Right ventricle myocardium inferior (tissue), 1 donor: ENCODE results near the gene AR. TPM values are rescaled to one million over a fixed set of nuclear protein-coding genes. Genes with fewer than 3 reads are reported as not detected.
"Not testable (repeated sequence)": the region's sequence is repeated elsewhere in the genome, so short reads cannot be mapped to it uniquely, and the experiment has no call there.

Experiments
- ATAC-seq: fragments of 200-7000 bp; cut with Tn5 transposase; one replicate; pipeline ENCODE4 v1.9.1; 2020; ENCODE audit warnings: mild to moderate bottlenecking, moderate library complexity
- DNase-seq: peaks from one replicate; pipeline ENCODE4 v3.0.0; 2021; ENCODE audit errors: missing footprints
- intact Hi-C: fragments of 100-400 bp; cut with DNase I; formaldehyde crosslinking; loops from one replicate; pipeline ENCODE4 v1.11.0; 2022
- total RNA-seq: library from RNA; stranded (reverse); fragmentation: NEBNext Ultra II Directional; extraction: Animal tissue kit (Norgen Biotek cat#: 25700); gene quantifications from one replicate; pipeline ENCODE4 v1.2.1, GENCODE V29; 2021
- donor health status: DM: no; HTN: yes; CAD: no; lungs with severe emphysema.

The AR gene
- total RNA-seq, 1 donor from 2014 or later = 23.9 TPM

DNA sequence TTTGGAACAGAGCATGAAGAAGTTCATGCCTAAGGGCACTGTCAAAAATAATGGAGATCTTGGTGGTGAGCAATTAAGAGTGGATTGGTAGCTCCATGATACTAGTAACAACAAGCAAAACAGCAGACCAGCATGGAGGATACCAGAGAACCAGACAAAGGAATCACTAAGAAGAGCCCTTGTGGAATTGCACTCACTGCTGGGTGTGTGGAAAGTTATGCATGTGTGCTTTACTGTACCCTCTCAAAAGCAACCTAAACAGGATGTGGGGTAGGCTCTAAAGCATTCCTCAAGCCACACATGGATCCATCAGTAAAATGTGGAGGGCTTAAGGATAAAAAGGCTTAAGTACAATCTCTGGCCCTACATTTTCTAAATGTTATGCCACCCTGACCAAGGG is 69.5 kb downstream of the AR start:
- no peak for DNase-seq
- intact Hi-C loops = no loop called here
- ATAC-seq = no peak

DNA sequence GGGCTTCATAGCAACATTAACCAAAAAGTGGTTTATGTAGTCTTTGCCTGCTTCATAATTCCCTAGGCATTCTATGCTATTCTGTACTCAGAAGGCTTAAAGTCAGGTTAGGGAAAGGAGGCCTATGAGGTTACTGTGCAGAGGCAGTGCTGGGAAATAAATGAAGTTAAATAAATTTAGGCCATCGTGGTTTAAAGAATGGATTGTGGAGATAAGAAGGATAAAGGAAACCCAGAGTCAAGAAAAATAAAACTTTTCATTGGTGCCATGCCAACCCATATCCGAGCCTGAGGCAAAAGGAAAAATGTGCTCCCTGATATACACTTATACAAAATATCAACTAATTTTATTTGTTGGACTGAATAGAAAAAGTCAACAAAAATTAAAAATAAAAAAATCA is 70.2 kb downstream of the AR start:
- intact Hi-C loops = no loop called here

DNA sequence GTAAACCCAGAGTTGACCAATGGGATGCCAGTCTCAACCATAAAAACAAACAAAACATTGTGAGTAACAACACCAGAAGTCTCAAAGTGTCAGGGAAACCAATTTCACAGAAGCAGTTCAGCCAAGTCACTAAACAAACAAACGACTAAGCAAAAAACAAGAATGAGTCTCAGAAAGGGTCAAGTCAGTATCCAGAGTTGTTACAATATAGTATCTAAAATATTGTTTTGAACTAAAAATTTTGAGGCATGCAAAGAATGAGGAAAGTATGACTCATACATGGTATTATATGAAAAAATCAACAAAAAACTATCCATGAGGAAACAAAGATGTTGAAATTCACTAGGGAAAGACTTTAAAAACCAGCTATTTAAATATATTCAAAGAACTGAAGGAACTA is 70.6 kb downstream of the AR start:
- ATAC-seq = no peak
- no peak for DNase-seq
- intact Hi-C loops = no loop called here

More for the DNA sequence above, 70.2 kb downstream of the AR start:
- no peak for ATAC-seq
- no peak for DNase-seq

DNA sequence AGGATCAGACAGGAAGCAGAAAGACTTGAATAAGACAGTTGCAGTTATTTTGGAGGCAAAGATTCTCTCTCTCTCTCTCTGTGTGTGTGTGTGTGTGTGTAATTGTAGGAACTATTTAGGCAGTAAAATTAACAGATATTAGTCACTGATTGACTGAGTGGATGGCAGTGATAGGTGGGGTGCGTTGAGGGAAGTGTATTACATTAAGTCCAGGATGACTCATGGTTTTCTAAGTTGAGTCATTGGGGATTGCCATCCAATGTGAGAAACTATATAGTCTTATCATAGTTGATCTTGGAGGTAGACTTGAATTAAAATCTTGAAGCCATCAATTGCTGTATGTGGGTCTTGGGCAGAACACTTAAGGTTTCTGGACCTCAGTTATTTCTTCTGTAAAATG is 75.4 kb downstream of the AR start:
- intact Hi-C loops = no loop called here
- no peak for DNase-seq
- ATAC-seq = no peak

- intact Hi-C loops = no loop called here
- ATAC-seq = peak; percentile 48
- no peak for DNase-seq
These were observed 78.3 kb downstream of the AR start for GRCh38 chrX:67622053-67622585.

GRCh38 chrX:67624325-67624724 is 80.5 kb downstream of the AR start:
- intact Hi-C loops = no loop called here
- ATAC-seq = no peak
- DNase-seq = no peak

DNA sequence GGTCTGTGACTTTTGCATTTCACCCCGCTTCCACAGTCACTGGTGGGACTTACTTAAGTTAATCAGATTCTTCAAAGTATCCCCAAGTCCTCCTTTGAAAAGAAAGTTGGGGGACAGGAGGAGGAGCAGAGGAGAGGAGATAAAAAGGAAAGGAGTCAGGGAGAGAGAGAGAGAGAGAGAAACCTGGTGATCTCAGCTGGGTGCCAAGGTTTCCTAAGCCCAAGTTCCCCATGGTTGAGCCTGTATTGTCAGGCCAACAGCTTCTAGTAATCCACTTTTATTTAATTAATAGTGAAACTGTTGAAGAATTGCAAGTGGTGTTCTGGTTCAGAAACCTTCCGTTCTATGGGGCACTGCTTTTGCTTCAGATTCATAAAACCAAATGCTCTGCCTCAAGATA is 91.6 kb downstream of the AR start:
- intact Hi-C loops = no loop called here
- ATAC-seq (no peak), DNase-seq (no peak)

GRCh38 chrX:67636532-67636931 is 92.7 kb downstream of the AR start:
- ATAC-seq (no peak), DNase-seq (no peak)
- intact Hi-C loops = no loop called here

DNA sequence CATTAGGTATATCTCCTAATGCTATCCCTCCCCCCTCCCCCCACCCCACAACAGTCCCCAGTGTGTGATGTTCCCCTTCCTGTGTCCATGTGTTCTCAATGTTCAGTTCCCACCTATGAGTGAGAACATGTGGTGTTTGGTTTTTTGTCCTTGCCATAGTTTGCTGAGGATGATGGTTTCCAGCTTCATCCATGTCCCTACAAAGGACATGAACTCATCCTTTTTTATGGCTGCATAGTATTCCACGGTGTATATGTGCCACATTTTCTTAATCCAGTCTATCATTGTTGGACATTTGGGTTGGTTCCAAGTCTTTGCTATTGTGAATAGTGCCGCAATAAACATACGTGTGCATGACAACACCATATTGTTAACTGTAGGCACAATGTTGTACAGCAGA is 93.5 kb downstream of the AR start:
- DNase-seq, intact Hi-C loops: not testable (repeated sequence)

GRCh38 chrX:67648361-67648760 is 104.5 kb downstream of the AR start:
- intact Hi-C loops = no loop called here
- DNase-seq = no peak
- ATAC-seq = no peak

More for the DNA sequence above, 93.5 kb downstream of the AR start:
- not testable (repeated sequence) for ATAC-seq

GRCh38 chrX:67651437-67652142 is 107.8 kb downstream of the AR start:
- intact Hi-C loops = no loop called here
- DNase-seq (no peak), ATAC-seq (no peak)

DNA sequence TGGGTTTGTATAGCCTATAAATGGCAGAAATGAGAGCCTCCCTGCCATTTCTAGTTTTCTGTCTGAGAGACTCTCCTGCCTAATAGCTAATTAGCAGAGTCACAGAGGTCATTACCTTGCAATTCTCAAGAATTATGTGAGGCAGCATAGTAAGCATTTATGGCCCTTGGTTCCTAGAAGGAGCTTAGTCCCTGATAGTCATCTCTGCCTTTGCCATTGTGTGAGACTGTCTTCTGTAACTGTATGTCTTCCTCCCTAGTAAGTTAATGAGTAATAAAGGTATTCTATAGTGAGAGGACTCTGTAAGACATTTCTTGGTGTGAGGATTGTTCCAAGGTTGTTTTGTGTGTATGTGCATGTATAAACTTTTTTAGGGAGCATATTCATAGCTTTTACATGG is 108.7 kb downstream of the AR start:
- intact Hi-C loops = no loop called here
- DNase-seq = no peak
- ATAC-seq = no peak

- ATAC-seq (no peak), DNase-seq (no peak)
- intact Hi-C loops = no loop called here
These were observed 110.5 kb downstream of the AR start for GRCh38 chrX:67654301-67654700.

DNA sequence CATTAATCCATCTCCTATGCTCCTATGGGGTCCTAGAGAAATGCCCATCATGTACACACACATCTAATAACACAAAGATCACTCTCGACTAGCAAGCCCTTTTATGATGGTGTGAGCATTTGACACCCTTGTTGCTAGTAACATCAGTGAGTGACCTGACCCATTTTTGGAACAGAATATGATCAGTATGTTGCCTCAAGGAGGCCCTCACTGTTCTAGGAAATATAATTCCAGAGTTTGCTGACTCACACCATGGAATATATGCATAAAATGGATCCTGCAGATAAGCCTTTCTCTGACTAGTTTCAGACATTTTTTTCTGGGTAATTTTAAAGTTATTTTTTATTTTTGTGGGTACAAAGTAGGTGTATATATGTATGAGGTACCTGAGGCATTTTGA is 121.8 kb downstream of the AR start:
- intact Hi-C loops = no loop called here
- no peak for ATAC-seq

DNA sequence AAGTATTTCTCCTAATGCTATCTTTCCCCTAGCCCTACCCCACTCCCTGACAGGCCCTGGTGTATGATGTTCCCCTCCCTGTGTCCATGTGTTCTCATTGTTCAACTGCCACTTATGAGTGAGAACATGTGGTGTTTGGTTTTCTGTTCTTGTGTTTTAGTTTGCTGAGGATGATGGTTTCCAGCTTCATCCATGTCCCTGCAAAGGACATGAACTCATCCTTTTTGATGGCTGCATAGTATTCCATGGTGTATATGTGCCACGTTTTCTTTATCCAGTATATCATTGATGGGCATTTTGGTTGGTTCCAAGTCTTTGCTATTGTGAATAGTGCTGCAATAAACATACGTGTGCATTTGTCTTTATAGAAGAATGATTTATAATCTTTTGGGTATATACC is 126.9 kb downstream of the AR start:
- DNase-seq, intact Hi-C loops, ATAC-seq: not testable (repeated sequence)

More for the DNA sequence above, 121.8 kb downstream of the AR start:
- no peak for DNase-seq

GRCh38 chrX:67673741-67674274 is 130.0 kb downstream of the AR start:
- ATAC-seq (no peak), DNase-seq (no peak)
- intact Hi-C loops = no loop called here

- intact Hi-C loops = no loop called here
- no peak for ATAC-seq
- no peak for DNase-seq
These were observed 130.9 kb downstream of the AR start for GRCh38 chrX:67674741-67675140.

DNA sequence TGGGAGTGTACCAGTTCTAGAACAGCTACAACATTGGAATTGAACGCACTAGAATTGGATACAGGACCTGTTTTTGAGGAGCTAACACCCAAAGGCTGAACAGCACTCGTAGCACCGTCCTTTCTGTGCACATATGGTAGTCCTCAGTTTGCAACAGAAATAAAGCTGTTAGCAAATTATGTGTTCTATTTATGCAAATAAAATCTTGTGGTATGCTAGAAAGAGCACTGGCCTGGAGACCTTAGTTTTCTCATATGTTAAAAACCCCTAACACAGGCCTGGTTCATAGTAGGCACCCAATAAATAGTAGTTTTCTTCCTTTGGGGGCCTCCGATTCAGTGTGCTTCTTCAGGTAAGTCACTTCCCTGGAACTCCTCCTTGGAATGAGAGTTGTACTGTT is 140.3 kb downstream of the AR start:
- ATAC-seq (no peak), DNase-seq (no peak)
- intact Hi-C loops = no loop called here

DNA sequence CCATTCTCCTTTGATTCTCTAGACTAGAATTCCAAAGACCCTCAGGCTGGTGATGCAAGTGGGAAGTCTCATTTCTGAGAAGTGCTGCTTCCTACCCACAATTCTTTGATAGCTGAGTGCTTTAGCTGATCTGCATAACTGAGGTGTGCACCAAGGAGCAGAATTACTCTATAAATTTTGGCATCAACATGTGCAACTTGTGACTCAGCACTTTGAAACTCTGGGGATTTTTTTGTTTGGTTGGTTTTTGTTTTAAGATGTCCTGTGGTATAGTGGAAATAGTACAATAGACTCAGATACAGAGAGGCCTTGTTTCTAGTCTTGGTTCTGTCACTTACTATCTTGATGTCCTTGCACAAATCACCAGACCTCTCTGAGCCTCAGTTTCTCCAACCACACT is 148.4 kb downstream of the AR start:
- DNase-seq = no peak
- no peak for ATAC-seq
- intact Hi-C loops = no loop called here

- ATAC-seq (no peak), DNase-seq (no peak)
- intact Hi-C loops = no loop called here
These were observed 150.1 kb downstream of the AR start for GRCh38 chrX:67693928-67694327.

- intact Hi-C loops = no loop called here
- no peak for ATAC-seq
- no peak for DNase-seq
These were observed 153.6 kb downstream of the AR start for GRCh38 chrX:67697452-67697851.
